Hematopoietic multipotent progenitor cell treated with erythropoietin and hydrocortisone succinate and interleukin-3 and kit ligand, for 17 days (in vitro differentiated cells): ENCODE data around the gene VASH2.
"Not testable (repeated sequence)": the region's sequence is repeated elsewhere in the genome, so short reads cannot be mapped to it uniquely, and the experiment has no call there.

Source experiments
- DNase-seq: peaks from one replicate; pipeline ENCODE4 v3.0.0-alpha.2; 2015; ENCODE audit warnings: low spot score

The VASH2 gene

DNA sequence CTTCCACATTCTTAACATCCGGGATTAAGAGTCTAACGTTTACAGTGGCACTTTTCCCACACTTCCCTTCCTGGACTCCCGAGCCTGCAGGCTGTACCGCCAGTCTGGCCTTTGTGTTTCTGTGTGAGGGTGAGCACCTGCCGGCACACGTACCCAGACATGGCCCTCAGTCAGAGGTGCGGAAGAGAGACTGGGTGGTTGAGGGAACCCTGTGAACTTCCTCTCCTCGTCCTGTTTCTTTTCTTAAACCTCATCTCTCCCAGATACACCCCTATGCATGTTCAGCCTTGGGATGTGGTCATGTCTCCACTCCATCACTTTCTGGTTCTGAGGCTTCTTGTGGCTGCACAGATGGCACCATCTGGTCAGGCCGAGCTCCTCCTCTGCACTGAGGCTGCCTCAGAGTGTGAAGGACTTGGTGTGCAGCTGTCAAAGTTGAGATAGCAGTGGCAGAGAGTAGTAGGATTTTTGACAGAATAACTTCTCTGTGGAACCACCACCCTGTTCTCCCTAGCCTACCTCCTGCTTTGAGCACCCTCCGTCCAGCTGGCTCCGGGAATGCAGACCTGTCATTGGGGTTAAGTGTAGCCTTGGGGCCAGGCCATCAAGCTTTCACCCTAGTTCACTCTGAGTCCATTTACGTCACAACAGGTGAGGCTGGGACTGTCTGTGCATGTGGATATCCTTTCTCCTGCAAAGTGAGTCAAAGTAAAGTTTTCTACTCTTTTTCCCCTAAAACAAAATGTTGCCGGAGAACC lies 31.4 kb downstream of the VASH2 start:
- DNase-seq = no peak

DNA sequence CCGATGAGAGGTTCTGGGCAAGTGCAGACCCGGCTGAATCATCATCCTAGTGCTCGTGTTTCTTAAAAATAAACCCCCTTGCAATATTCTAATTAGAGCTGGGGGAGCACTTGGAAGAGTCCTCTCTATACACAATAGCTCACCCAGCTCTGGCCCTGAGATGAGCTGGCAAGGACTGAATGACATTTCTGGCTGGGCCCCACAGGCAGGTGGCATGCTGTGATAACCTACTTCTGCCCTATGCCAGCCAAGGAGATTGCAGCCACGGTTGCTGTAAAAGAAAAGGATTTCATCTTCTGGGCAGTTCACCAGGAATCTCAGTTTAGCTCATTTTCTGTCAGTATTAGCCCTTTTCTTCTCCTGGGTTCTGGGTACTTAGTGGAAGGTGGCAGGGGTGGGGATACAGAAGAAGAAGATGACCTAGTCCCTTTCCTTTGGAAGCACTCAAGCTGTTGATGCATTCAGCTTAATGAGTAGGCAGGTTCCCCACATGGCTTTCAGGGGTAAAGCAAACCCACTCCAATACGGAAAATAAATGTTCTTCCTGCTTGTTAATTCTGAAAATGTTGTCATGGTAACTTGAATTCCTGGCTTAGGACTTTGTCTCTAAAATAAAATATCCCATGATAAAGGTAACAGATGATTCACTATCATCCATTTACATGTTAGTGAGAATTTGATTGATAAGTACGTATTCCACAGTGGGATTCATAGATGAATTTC lies 32.2 kb downstream of the VASH2 start:
- no peak for DNase-seq

DNA sequence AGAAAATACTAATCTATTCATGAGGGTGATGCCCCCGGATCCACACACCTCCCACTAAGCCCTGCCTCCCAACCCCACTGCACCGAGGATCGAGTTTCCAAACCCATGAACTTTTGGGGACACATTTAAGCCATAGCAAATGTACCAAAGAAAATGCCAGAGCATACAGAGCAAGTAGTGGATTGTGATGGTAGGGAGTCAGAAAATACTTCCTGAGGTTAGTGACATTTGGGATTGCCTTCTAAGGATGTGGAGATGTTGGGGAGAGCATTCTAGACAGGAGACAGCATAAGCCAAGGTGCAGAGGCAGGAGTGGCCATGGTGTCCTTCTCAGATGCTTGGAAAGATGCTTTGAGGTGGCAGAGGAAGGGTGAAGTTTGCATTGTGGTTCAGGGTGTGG lies 33.1 kb downstream of the VASH2 start:
- DNase-seq = no peak

DNA sequence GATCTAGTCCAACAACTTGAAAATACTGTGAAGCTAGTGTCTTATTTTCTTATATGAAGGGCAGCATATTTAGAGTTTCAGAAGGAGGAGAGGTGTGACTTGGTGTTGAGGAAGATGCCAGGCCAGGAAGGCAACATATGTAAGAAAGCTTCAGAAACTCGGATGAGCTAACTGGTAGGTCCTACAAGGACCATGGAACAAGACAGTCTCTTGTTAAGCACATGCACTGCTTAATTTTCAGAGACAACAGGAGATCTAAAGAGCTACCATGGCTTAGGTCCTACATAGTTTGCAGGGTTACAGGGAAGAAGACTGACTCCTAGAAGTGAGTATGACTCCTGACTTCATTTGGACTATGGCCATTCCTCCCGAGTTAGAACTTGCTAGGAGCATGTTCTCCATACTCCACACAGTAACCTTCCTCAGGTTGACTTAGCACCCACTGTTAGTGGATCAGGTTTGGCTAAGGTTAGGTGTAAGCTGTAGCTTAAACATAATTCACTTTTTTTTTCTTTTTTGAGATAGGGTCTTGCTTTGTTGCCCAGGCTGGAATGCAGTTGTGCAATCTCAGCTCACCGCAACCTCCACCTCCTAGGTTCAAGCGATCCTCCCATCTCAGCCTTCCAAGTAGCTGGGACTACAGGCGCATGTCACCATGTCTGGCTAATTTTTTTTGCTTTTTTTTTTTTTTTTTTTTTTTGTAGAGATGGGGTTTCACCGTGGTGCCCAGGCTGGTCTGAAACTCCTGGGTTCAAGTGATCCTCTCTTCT lies 34.4 kb downstream of the VASH2 start:
- DNase-seq = no peak

DNA sequence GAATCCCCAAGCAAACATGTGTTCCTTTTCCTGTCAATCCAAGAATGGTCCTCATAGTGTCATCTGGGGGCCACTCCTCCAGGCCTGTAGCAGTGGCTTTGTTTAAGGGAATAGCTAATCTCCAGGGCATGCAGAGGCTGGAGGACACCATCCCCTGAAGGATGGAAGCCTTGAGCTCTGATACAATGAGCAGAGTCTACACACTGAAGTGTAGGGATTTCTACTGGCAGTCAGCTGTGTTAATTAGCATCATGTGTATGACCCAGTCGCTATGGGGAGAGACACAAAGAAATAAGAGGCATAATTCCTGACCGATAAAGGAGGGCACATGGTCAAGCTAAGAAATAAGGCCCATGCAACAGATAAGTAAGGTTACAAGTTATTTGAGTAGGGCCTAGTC lies 36.2 kb downstream of the VASH2 start:
- no peak for DNase-seq

DNA sequence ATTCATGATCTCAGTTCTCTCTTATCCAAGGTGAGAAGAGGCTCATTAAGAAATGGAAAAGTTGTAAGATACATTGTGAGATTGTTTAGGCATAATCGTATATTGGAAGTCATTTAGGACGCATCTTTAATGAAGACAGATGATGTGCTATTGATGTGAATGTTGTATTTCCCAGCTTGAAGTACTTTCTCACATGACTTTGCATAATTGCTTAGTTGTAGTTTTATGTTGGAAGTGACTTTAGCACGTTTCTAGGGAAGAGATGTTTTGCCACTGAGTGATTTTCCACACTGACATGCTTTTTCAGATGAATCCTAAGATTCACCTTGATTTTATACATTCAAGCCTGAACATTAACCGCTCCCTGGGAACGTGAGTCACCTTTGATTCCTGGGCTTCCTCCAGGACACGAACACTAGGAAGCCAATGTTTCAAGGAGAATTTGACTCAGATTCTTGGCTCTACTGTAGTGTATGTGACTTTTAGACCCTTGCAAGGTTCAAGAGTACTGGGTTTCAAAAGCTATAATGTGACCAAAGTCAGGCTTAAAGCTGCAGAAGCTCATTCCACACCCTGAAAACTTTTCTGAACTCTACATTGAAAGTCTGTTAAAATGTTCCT lies 37.5 kb downstream of the VASH2 start:
- no peak for DNase-seq

DNA sequence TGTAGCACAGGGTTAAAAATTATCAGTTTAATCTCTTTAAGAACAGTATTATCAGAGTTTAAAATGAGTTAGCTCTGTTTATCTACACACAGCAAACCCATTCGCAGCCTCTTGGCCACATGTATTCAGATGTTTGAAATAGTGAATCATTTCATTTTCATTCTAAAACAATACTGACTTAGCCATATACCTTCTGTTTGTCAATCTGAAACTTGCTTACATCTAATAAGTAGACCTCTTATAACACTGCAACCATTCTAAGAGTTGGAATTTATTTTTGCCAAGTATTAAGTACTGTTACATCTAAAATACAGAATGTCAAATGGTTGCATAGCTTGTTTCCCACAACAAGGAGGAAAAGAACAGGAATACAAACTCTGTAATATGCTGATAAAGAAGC lies 39.9 kb downstream of the VASH2 start:
- DNase-seq = no peak

DNA sequence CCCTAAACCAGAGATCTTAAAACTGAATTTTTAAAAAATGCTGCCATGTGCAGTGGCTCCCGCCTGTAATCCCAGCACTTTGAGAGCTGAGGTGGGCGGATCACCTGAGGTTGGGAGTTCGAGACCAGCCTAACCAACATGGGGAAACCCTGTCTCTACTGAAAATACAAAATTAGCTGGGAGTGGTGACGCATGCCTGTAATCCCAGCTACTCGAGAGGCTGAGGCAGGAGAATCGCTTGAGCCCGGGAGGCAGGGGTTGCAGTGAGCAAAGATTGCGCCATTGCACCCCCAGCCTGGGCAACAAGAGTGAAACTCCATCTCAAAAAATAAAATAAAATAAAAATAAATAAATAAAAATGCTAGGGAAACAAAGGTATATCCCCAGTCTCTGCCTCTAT lies 43.6 kb downstream of the VASH2 start:
- DNase-seq = not testable (repeated sequence)

DNA sequence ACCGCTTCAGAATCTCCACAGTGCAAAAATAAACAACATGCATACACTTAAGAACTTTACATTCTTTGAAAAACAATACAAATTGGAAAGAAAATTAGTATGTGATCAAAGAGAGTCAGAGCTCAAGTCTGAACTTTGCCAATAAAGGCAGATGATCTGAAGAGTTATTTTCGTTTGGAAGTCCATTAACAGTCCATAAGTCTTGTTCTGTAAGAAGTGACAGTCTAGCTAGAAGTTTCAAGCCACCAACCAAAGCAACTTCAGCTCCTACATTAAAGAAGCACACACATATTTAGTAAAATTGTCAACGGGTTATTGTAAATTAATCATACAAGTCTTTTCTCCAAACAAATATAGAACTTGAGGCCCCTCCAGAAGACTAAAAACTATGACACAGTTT lies 44.6 kb downstream of the VASH2 start:
- no peak for DNase-seq

DNA sequence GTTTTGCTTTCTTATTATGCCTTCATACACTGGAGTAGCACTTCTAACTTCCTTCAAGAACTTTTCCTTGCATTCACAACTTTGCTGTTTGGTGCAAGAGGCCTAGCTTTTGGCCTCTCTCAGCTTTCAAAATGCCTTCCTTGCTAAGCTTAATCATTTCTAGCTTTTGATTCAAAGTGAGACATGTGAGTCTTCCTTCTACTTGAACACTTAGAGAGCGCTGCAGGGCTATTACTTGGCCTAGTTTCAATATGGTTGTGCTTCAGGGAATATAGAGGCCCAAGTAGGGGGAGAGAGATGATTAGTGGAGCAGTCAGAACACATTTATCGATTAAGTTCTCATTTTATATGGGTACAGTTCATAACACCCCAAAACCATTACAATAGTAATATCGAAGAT lies 52.9 kb downstream of the VASH2 start:
- no peak for DNase-seq

DNA sequence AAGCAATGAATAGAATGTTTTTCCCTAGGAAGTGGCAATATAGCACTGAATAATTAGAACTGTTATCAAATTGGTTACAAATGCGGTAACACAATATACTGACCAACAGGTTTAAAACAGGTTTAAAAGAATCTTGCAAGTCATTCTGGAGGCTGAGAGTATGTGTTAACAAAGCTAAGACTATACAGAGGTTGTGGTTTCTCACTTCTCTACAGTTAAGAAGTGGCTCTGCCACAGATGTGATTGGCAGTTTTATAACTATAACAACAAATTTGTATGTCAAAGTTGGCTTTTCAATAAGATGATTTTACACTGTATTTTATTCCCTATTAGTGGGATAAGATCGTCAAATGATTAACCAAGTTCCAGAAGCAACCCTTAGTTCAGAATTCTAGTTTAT lies 58.2 kb downstream of the VASH2 start:
- no peak for DNase-seq

DNA sequence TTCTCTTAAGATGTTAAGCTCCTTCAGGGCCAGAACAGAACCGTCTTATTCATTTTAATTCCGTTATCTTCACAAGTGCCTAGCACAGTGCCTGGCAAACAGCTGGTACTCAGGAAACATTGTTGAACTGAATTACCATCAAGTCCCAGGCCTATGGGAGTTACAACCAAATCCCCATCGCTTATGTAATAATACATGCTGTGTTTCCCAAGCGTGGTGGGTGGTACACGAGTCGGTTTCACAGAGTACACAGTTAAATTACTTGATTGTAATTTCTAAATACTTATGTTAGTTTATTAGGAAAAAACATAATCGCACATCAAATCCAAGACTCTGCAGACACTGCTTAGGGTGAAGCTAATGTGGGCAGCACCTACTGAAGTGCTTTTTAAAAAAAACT lies 64.3 kb downstream of the VASH2 start:
- DNase-seq = peak; percentile 12

DNA sequence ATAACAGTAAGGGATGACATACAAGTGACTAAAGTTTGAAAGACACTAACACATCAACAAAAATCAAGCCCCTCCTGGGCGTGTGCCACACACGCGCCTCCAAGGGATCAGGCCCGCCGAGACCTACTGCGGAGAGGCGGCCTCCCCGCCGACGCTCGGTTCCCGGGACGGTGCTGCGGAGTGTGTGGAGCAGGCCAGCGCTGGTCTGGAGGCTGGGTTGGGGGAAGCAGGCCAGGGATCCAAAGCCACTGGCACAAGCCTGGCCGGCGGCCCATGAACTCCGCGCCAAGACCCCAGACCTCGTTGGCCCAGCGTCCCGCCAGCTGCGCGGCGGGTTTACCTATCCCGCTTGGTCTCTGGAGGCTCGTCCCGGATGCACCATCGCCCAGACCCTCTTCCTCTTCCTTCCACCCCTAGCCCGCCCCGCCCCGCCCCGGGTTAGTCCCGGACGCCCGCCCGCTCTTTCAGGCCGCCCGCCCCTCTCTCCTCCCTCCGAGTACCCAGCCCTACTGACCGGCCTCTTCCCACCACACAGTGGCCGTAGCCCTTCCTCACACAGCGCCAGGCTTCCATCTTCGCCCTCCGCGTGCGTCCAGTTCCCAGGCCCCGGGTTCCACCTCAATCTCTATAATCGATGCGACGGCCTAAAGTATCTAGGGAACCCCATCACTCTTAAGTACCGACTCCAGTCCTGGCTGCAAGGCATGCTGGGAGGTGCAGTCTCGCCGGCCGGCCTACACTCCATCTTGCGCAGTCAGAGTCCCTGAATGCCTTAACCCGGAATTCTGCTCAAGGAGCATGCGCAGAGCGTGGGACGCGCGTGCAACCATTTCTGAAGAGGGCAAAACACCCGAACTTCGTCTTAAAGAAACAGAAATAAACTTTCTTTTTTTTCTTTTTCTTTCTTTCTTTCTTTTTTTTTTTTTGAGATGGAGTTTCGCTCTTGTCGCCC lies 65.0 kb downstream of the VASH2 start, which contains the start of gene ANGEL2:
TSS of gene ANGEL2 (minus strand) at position 769 of the 952 bp plus-strand sequence. CDS start at position 573, 196 bp downstream.
- peak; percentile 96 for DNase-seq

DNA sequence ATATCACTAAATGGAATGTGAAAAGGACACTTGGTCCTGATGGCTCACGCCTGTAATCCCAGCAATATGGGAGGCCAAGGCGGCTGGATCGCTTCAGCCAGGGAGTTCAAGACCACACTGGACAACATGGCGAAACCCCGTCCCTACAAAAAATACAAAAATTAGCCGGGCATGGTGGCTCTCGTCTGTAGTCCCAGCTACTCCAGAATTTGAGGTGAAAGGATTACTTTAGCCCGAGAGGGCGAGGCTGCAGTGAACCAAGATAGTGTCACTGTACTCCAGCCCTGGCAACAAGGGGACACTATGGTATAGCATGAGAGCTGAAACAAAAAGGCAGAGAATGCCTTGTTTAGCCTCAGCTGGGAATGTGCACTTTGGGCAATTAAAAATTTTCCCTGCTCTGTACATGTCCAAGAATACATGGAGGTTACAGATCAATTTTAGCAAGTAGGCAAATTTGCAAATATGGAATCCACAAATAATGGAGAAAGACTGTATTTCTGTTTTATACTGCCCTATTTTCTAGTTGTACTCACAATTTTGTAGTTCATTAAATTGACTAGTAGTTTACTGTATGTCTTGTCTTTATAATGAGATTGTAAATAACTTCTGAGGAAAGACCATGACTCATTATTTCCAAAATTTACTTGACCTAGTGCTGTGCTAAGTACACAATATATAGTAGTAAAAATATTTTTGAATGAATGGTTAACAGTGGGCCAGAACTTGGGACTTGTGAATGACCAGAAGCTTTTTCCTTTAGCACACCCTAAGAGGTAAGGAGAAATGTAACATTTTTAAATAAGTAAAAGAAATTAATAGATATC lies 67.3 kb downstream of the VASH2 start:
- DNase-seq = no peak

DNA sequence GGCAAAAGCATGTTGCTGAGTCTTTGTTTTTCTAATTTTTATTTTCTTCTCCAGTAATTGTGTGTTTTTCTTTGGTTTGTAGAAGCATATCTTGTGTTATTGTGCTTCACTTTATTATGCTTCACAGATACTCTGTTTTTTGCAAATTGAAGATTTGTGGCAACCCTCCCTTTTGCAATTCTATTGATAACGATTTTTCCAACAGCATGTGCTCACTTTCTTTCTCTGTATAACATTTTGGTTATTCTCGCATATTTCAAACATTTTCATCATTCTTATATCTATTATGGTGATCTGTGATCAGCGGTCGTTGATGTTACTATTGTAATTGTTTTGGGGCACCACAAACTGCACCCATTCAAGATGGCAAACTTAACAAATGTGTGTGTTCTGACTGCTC lies 69.1 kb downstream of the VASH2 start:
- DNase-seq = no peak

DNA sequence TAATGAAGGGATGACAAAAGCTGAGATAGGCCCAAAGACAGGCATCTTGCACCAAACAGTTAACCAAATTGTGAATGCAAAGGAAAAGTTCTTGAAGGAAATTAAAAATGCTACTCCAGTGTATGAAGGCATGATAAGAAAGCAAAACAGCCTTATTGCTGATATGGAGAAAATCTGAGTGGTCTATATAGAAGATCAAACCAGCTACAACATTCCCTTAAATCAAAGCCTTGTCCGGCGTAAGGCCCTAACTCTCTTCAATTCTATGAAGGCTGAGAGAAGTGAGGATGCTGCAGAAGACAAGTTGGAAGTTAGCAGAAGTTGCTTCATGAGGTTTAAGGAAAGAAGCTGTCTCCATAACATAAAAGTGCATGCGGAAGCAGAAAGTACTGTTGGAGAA lies 69.7 kb downstream of the VASH2 start:
- DNase-seq = no peak

DNA sequence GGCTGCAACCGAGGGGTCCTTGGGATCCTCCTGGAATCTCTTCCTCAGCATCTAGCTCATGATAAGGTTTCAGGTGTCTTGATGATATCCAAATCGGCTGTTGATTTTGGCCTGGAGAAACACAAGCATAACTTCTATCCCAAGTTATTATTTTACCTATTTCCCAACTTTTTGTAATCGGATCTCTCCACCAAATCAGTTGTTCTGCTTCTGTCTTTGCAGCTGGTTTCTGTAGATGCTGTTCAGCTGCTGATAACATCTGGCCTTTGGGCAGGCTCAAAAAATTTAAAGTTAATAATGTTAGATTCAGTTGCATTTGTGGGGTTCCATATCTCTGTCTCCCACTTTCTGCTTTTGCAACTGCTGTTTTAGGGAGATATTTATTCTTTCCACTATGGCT lies 76.7 kb downstream of the VASH2 start:
- DNase-seq = not testable (repeated sequence)

DNA sequence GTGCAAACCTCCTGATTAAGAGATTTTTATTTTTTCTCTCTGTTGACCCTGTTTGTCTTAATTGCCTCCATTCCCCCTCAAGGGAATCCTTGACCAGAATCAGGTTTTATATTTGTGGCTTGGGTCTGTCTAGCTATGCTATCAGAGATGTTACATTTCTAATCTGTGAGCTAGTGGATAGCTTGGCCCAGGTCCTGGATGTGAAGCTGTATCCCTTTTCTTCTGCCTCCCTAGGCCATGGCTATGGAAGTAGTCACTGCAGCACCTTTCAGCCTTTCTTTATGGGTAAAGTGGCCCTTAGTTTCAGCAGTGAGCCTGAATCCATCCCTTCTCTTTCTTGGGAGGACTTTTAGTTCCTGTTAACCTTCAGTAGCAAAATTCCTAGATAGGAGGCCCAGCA lies 82.3 kb downstream of the VASH2 start:
- no peak for DNase-seq

DNA sequence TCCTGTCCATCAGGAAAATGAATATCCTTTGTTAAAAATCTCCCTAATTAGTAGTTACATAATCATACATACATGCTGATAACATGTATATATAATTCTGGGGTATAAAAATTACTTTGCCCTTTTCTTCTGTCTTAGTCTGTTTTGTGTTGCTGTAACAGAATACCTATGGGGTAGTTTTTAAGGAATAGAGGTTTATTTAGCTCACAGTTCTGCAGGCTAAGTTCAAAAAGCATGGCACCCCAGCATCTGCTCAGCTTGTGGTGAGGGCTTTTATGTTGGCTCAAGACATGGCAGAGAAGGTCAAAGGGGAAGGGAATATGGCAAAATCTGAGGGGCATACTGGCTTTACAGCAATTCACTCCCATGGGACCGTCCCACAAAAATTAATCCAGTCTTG lies 84.4 kb downstream of the VASH2 start:
- DNase-seq = no peak

DNA sequence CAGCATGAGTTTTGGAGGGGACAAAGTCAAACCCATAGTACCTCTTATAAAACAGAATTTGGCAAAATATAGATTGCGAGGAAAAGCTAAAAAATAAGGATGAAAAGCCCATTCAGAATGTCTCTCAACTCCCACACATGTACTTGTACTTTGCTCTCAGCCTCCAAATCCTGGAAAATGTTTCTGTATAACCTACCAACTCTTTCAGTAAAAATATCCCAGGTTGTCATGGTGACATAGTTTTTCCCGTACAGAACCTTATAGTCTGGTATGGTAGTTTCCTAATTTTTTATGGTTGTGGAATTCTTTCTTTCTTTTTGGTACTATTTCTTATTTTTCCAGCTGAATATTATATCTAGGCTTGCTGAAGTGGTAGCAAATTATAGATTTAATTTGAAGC lies 85.2 kb downstream of the VASH2 start:
- no peak for DNase-seq
